Endothelial cell of umbilical vein (primary cell): ENCODE data around the gene GAA. TPM values are rescaled to one million over a fixed set of nuclear protein-coding genes. Genes with fewer than 3 reads are reported as not detected.

ENCODE experiments used
- BruUV-seq: library from RNA; stranded (reverse); fragments of 400-500 nt; replicated peaks from 2 replicates; lab custom pipeline; 2021; lab: Mats Ljungman, UMichigan
- CTCF ChIA-PET: fragments of 300-600, 350-600 bp; sonication (Branson Sonifier 250); formaldehyde crosslinking; loops from one replicate; lab custom pipeline; 2021; ENCODE audit warnings: antibody characterized with exemption, inconsistent platforms; lab: Charles Lee
- POLR2A ChIA-PET: fragments of 300-600, 350-600 bp; sonication (Branson Sonifier 250); formaldehyde crosslinking; loops from one replicate; lab custom pipeline; 2021; ENCODE audit warnings: antibody characterized with exemption, inconsistent platforms; lab: Charles Lee
- DNase-seq: peaks from one replicate; pipeline ENCODE4 v3.0.0-alpha.2; 2011; ENCODE audit warnings: low read depth, low spot score
- FAIRE-seq: peaks from 2 replicates; lab custom pipeline; 2011; peaks lifted over from hg19 to GRCh38; lab: Jason Lieb, UNC
- H2AFZ ChIP-seq: 2 replicates; pipeline ENCODE4 v1.6.0; 2012; ENCODE audit warnings: low read depth, low read length, control low read depth, inconsistent platforms
- H3K27ac ChIP-seq: 2 replicates; pipeline ENCODE4 v1.5.1; 2011; ENCODE audit warnings: low read depth, mild to moderate bottlenecking, control low read depth, low read length, moderate library complexity; ENCODE audit not compliant: insufficient read depth
- H3K27me3 ChIP-seq, 2 experiments: 2 replicates each; pipeline versions ENCODE4 v1.6.0 to v1.6.1; 2011; ENCODE audit warnings: low read length in 2 of 2, mixed read lengths in 1 of 2; ENCODE audit not compliant: control insufficient read depth in 2 of 2, insufficient read depth in 2 of 2
- H3K36me3 ChIP-seq, 2 experiments: 2 replicates in 1 of 2; 3 replicates in 1 of 2; pipeline ENCODE4 v1.5.1; 2011; ENCODE audit warnings: low read length in 2 of 2, mild to moderate bottlenecking in 1 of 2, moderate library complexity in 1 of 2; ENCODE audit not compliant: control insufficient read depth in 2 of 2, insufficient read depth in 2 of 2; ENCODE audit errors: extremely low read depth in 1 of 2
- H3K4me1 ChIP-seq: 3 replicates; pipeline ENCODE4 v1.5.1; 2011; ENCODE audit warnings: mild to moderate bottlenecking, low read length; ENCODE audit not compliant: control insufficient read depth, insufficient read depth; ENCODE audit errors: extremely low read depth
- H3K4me2 ChIP-seq: 2 replicates; pipeline ENCODE4 v1.6.1; 2011; ENCODE audit warnings: low read length, control low read depth, mixed read lengths; ENCODE audit not compliant: insufficient read depth
- H3K4me3 ChIP-seq, 3 experiments: fragments of 200-600 bp in 1 of 3; sonication (generic), shearing (Covaris generic) in 1 of 3; replicated peaks in 1 of 3; 2 replicates each; pipeline ENCODE4 v1.5.1; 2011 to 2016; ENCODE audit warnings: control low read depth in 3 of 3, low read length in 3 of 3, mild to moderate bottlenecking in 2 of 3, inconsistent platforms in 1 of 3, low read depth in 1 of 3, moderate library complexity in 1 of 3; ENCODE audit not compliant: insufficient read depth in 1 of 3
- H3K79me2 ChIP-seq: 2 replicates; pipeline ENCODE4 v1.6.0; 2012; ENCODE audit warnings: low read length, inconsistent platforms; ENCODE audit not compliant: control insufficient read depth, insufficient read depth
- H3K9ac ChIP-seq: replicated peaks from 2 replicates; pipeline ENCODE3; 2011; ENCODE audit warnings: low read length, control low read depth; ENCODE audit not compliant: insufficient read depth; ENCODE audit errors: extremely low read depth
- H3K9me1 ChIP-seq: replicated peaks from 3 replicates; pipeline ENCODE4 v1.6.0; 2011; ENCODE audit warnings: mild to moderate bottlenecking, low read length; ENCODE audit not compliant: control insufficient read depth, insufficient read depth; ENCODE audit errors: extremely low read depth
- H3K9me3 ChIP-seq: replicated peaks from 2 replicates; pipeline ENCODE4 v1.5.1; 2012; ENCODE audit warnings: low read length, inconsistent platforms; ENCODE audit not compliant: control insufficient read depth, insufficient read depth
- H4K20me1 ChIP-seq: replicated peaks from 2 replicates; pipeline ENCODE3; 2011; ENCODE audit warnings: mild to moderate bottlenecking, low read length; ENCODE audit not compliant: control insufficient read depth, insufficient read depth; ENCODE audit errors: extremely low read depth
- EZH2 ChIP-seq: IDR thresholded peaks from 2 replicates; pipeline ENCODE4 v1.6.1; 2012; ENCODE audit warnings: borderline replicate concordance, low read depth, mild to moderate bottlenecking, moderate library complexity, low read length, inconsistent platforms; ENCODE audit not compliant: severe bottlenecking
- FOS ChIP-seq: IDR thresholded peaks from 2 replicates; pipeline ENCODE4 v1.6.1; 2011; ENCODE audit warnings: mild to moderate bottlenecking, low read length, moderate library complexity, borderline replicate concordance; ENCODE audit not compliant: insufficient read depth
- GATA2 ChIP-seq: IDR thresholded peaks from 2 replicates; pipeline ENCODE4 v1.7.0; 2011; ENCODE audit warnings: low read depth, mild to moderate bottlenecking, moderate library complexity, mixed read lengths, low read length; ENCODE audit not compliant: insufficient read length, insufficient read depth
- JUN ChIP-seq: IDR thresholded peaks from 2 replicates; pipeline ENCODE4 v1.6.1; 2011; ENCODE audit warnings: borderline replicate concordance, low read depth; ENCODE audit not compliant: insufficient read length, insufficient read depth
- MYC ChIP-seq: IDR thresholded peaks from one replicate; pipeline ENCODE4 v1.6.1; 2011; ENCODE audit warnings: mild to moderate bottlenecking, low read depth, low read length
- POLR2A ChIP-seq: IDR thresholded peaks from 2 replicates; pipeline ENCODE4 v1.6.1; 2012; ENCODE audit warnings: low read depth, mild to moderate bottlenecking, control low read depth, low read length
- POLR2AphosphoS5 ChIP-seq: IDR thresholded peaks from 2 replicates; pipeline ENCODE4 v1.6.1; 2012; ENCODE audit warnings: low read depth, mild to moderate bottlenecking, control low read depth, low read length, moderate library complexity; ENCODE audit not compliant: insufficient read depth
- dilution Hi-C: fragments of 300-500 bp; cut with MboI; formaldehyde crosslinking; loops from one replicate; pipeline ENCODE4 v1.15.0; 2019; ENCODE audit warnings: low sequenced_read_pairs; ENCODE audit not compliant: extremely low pct_ligation_motif_present
- intact Hi-C: fragments of 100-400 bp; cut with micrococcal nuclease; formaldehyde crosslinking; loops from one replicate; pipeline ENCODE4 v1.10.0; 2022
- polyA plus RNA-seq, 4 experiments: library from polyadenylated mRNA; depleted of rRNA in 3 of 4; stranded (reverse) in 3 of 4; unstranded in 1 of 4; fragments of >200 nt; gene quantifications; 2 replicates each; pipeline versions ENCODE4 v1.2.1 to v1.2.3, GENCODE V29; 2011 to 2012; ENCODE audit warnings: missing spikeins in 1 of 4
- total RNA-seq: library from RNA; stranded (reverse); gene quantifications from 2 replicates; pipeline ENCODE4 v1.2.3, GENCODE V29; 2021
- TF ChIP-seq, protein P1 (sequence below): IDR thresholded peaks from 2 replicates; pipeline ENCODE4 v1.6.1; 2011; ENCODE audit not compliant: insufficient read depth, insufficient read length
- TF ChIP-seq, protein P2 (sequence below), 2 donors: IDR thresholded peaks; 1 replicate in 1 of 2; 2 replicates in 1 of 2; pipeline ENCODE4 v1.5.1; 2011; ENCODE audit warnings: low read length in 2 of 2, mild to moderate bottlenecking in 2 of 2, moderate library complexity in 2 of 2, control low read depth in 1 of 2, inconsistent platforms in 1 of 2, low read depth in 1 of 2; ENCODE audit not compliant: insufficient read depth in 1 of 2; ENCODE audit errors: extremely low read depth in 1 of 2

The GAA gene
- total and polyA plus RNA-seq, 2 donors (not counting 3 experiments of a cell fraction or from before 2014, with no cell fraction given): 26.3 to 49.7 TPM

DNA sequence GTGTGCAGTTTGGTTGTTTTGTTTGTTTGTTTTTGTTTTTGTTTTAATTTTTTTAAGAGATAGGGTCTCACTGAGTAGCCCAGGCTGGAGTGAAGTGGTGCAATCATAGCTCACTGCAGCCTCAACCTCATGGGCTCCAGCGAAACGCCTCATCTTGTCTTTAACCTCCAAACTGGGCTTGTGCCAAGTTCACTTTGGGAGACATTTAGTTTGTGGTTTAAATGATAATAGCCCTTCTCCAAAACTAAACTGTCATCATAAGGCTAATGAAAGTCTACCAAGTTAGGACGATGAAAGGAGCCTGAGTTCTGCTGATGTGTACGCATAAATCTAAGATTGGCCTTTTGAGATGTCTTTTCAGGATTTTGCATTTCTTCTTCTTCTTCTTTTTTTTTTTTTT lies 62.0 kb downstream of the GAA start:
- POLR2A ChIA-PET: no interaction called here
- FAIRE-seq (no peak), DNase-seq (no peak)
- Histone ChIP-seq H3K27me3 (peaks cover 6 to 8% of the 10 kb centered on the region in 2 experiments), H3K4me1 (no peaks in the 10 kb centered on the region), H3K9ac (no peak overlapping the region), H2AFZ (no peak overlapping the region), H3K4me3 (no peak overlapping the region), H3K36me3 (no peaks in the 10 kb centered on the region), H3K4me2 (no peak overlapping the region), H3K9me1 (no peaks in the 10 kb centered on the region), H3K9me3 (no peaks in the 10 kb centered on the region), H4K20me1 (no peaks in the 10 kb centered on the region), H3K27ac (no peak overlapping the region), H3K79me2 (no peaks in the 10 kb centered on the region)
- dilution Hi-C loops (no loop called here), intact Hi-C loops (no loop called here)
- TF ChIP-seq, protein P1, sequence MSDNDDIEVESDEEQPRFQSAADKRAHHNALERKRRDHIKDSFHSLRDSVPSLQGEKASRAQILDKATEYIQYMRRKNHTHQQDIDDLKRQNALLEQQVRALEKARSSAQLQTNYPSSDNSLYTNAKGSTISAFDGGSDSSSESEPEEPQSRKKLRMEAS: no peak
- TF ChIP-seq FOS (no peak), POLR2AphosphoS5 (no peak), JUN (no peak), GATA2 (no peak), POLR2A (no peak), EZH2 (no peak), MYC (no peak)
- TF ChIP-seq, protein P2, sequence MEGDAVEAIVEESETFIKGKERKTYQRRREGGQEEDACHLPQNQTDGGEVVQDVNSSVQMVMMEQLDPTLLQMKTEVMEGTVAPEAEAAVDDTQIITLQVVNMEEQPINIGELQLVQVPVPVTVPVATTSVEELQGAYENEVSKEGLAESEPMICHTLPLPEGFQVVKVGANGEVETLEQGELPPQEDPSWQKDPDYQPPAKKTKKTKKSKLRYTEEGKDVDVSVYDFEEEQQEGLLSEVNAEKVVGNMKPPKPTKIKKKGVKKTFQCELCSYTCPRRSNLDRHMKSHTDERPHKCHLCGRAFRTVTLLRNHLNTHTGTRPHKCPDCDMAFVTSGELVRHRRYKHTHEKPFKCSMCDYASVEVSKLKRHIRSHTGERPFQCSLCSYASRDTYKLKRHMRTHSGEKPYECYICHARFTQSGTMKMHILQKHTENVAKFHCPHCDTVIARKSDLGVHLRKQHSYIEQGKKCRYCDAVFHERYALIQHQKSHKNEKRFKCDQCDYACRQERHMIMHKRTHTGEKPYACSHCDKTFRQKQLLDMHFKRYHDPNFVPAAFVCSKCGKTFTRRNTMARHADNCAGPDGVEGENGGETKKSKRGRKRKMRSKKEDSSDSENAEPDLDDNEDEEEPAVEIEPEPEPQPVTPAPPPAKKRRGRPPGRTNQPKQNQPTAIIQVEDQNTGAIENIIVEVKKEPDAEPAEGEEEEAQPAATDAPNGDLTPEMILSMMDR (IDR thresholded peaks at IDR 0.05; ENCODE audit: extremely low read depth in 1 of 2, insufficient read depth in 1 of 2, low read depth in 1 of 2, low read length in 2 of 2): no peak
- CTCF ChIA-PET: no interaction called here
- no TSS peak for BruUV-seq
